OCI-LY7 (cell line): Measurements from ENCODE around the gene TNFRSF12A.
"Not testable (repeated sequence)": the region's sequence is repeated elsewhere in the genome, so short reads cannot be mapped to it uniquely, and the experiment has no call there.

Source experiments
- EZH2phosphoT487 ChIP-seq: fragments of 200-600 bp; sonication (generic); IDR thresholded peaks from 2 replicates; pipeline ENCODE4 v1.6.1; 2018; ENCODE audit warnings: low read depth, borderline replicate concordance, mild to moderate bottlenecking, mixed run types, antibody characterized with exemption, low read length, moderate library complexity, mixed read lengths
- TF ChIP-seq, protein P1 (sequence below): fragments of 200-600 bp; sonication (generic); conservative IDR thresholded peaks from 2 replicates; pipeline ENCODE4 v1.5.1; 2014; ENCODE audit warnings: mild to moderate bottlenecking, antibody characterized with exemption, low read length, moderate library complexity, mixed read lengths

- TF ChIP-seq, protein P1, sequence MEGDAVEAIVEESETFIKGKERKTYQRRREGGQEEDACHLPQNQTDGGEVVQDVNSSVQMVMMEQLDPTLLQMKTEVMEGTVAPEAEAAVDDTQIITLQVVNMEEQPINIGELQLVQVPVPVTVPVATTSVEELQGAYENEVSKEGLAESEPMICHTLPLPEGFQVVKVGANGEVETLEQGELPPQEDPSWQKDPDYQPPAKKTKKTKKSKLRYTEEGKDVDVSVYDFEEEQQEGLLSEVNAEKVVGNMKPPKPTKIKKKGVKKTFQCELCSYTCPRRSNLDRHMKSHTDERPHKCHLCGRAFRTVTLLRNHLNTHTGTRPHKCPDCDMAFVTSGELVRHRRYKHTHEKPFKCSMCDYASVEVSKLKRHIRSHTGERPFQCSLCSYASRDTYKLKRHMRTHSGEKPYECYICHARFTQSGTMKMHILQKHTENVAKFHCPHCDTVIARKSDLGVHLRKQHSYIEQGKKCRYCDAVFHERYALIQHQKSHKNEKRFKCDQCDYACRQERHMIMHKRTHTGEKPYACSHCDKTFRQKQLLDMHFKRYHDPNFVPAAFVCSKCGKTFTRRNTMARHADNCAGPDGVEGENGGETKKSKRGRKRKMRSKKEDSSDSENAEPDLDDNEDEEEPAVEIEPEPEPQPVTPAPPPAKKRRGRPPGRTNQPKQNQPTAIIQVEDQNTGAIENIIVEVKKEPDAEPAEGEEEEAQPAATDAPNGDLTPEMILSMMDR, result not testable (repeated sequence)
- not testable (repeated sequence) for TF ChIP-seq EZH2phosphoT487
Observed at GRCh38 chr16:3069146-3069545, 49.0 kb downstream of the TNFRSF12A start.
